VCaP (cell line): ENCODE results near the gene SLC39A3.
A peak's percentile ranks its signal among the peaks of the same experiment; 100 is the strongest.

Experiments used
- H3K27ac ChIP-seq: fragments of 450-650 bp; 2 replicates; pipeline ENCODE4 v1.5.1; 2017
- CTCF ChIP-seq: fragments of 450-650 bp; conservative IDR thresholded peaks from 2 replicates; pipeline ENCODE4 v1.5.1; 2017; ENCODE audit warnings: mild to moderate bottlenecking, moderate library complexity

The SLC39A3 gene

DNA sequence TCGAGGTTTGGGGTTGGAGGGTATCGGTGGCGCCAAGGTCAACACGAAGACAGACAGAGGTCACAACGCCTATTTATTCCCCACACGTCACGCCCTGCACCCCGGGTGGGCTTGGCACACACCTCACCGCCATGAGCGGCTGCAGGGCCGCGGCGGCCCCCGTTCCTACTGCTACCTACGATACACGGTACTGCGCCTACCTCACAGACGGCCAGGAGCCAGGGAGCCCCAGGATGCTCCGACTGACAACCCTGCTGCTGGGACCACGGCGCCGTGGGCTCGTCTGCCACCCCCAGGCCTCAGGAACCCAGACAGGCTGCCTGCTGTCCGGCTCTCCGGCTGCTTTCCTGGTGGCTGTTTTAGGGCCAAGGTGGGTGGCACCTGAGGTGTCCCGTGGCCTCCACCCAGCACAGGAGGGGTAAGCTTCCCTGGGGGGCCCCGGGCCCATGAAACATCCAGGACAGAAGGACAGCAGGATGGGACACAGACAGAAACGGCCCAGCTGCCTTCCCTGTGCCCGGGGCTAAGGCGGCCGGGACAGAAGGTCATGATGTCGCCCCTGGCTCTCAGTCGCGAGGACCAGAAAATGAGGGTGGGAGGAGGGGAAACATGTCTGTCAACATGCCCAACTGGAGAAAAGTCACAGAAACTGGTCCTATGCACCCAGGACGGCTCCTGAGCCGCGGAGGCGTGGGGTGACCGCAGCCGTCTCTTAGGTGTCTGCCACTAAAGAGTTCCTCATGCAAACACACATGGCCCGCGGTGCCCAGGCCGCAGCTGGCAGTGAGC is 15.0 kb upstream of the SLC39A3 start:
- no peak for TF ChIP-seq CTCF
- no peak overlapping the region for H3K27ac ChIP-seq

GRCh38 chr19:2751438-2751830 is 11.6 kb upstream of the SLC39A3 start:
- H3K27ac ChIP-seq: no peak overlapping the region
- TF ChIP-seq CTCF: no peak

- no peak for TF ChIP-seq CTCF
- H3K27ac ChIP-seq: no peak overlapping the region
Observed at GRCh38 chr19:2750808-2751437, 11.1 kb upstream of the SLC39A3 start.

DNA sequence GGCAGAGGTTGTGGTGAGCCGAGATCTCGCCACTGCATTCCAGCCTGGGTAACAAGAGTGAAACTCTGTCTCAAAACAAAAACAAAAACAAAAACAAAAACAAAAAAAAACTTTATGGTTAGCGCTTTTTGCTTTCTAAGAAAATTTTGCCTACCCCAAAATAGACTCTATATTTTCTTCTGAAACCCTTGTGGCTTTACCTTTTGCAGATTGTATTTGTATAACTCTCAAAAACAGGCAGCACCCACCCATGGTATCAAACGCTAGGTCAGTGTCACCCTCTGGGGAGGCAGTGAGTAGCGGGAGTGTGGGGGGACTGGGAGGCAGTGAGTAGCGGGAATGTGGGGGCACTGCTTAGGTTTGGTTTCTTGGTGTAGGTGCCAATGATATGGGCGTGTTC is 7.5 kb upstream of the SLC39A3 start:
- TF ChIP-seq CTCF: no peak
- H3K27ac ChIP-seq: no peak overlapping the region

DNA sequence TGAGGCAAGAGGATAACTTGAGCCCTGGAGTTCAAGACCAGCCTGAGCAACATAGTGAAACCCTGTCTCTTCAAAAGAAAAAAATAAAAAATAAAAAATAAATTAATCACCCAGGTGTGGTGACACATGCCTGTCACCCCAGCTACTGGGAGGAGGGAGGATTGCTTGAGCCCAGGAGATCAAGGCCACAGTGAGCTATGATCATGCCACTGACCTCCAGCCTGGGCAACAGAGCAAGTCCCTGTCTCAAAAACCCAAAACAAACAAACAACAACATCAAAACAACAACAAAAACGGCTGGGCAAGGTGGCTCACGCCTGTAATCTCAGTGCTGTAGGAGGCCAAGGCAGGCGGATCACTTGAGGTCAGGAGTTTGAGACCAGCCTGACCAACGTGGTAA is 4.3 kb upstream of the SLC39A3 start:
- TF ChIP-seq CTCF: no peak
- H3K27ac ChIP-seq: no peak overlapping the region

GRCh38 chr19:2743099-2743498 is 3.3 kb upstream of the SLC39A3 start:
- no peak overlapping the region for H3K27ac ChIP-seq
- no peak for TF ChIP-seq CTCF

GRCh38 chr19:2740314-2740656 is 468 bp upstream of the SLC39A3 start:
- H3K27ac ChIP-seq: peak overlapping the region; percentile 65
- no peak for TF ChIP-seq CTCF
